Osteoblast (primary cell): Measurements from ENCODE around the gene TM7SF3. TPM values are rescaled to one million over a fixed set of nuclear protein-coding genes. Genes with fewer than 3 reads are reported as not detected.
A peak's percentile ranks its signal among the peaks of the same experiment; 100 is the strongest.

Experiments
- DNase-seq: peaks from one replicate; pipeline ENCODE4 v3.0.0; 2011; ENCODE audit warnings: low spot score, mixed read lengths; ENCODE audit not compliant: insufficient read length; ENCODE audit errors: missing footprints
- H2AFZ ChIP-seq: 2 replicates; pipeline ENCODE4 v1.6.0; 2011; ENCODE audit warnings: mild to moderate bottlenecking, low read length
- H3K27ac ChIP-seq: 2 replicates; pipeline ENCODE4 v1.5.1; 2011; ENCODE audit warnings: mild to moderate bottlenecking, low read depth, low read length, moderate library complexity
- H3K27me3 ChIP-seq: 2 replicates; pipeline ENCODE4 v1.6.0; 2012; ENCODE audit warnings: mild to moderate bottlenecking, control low read depth, inconsistent platforms, low read length, moderate library complexity; ENCODE audit not compliant: insufficient read depth
- H3K36me3 ChIP-seq: 2 replicates; pipeline ENCODE4 v1.5.1; 2011; ENCODE audit warnings: mild to moderate bottlenecking, low read length, control low read depth, moderate library complexity; ENCODE audit not compliant: insufficient read depth
- H3K4me1 ChIP-seq: 2 replicates; pipeline ENCODE4 v1.5.1; 2011; ENCODE audit warnings: mild to moderate bottlenecking, low read length, control low read depth, moderate library complexity; ENCODE audit not compliant: insufficient read depth
- H3K4me2 ChIP-seq: 2 replicates; pipeline ENCODE4 v1.6.0; 2011; ENCODE audit warnings: mild to moderate bottlenecking, low read length; ENCODE audit not compliant: insufficient read depth
- H3K4me3 ChIP-seq: fragments of 200-600 bp; sonication (generic); 3 replicates; pipeline ENCODE4 v1.5.1; 2012; ENCODE audit warnings: mild to moderate bottlenecking, low read length, inconsistent platforms; ENCODE audit not compliant: insufficient read depth
- H3K79me2 ChIP-seq: 2 replicates; pipeline ENCODE4 v1.6.0; 2012; ENCODE audit warnings: mild to moderate bottlenecking, low read length, control low read depth, inconsistent platforms; ENCODE audit not compliant: insufficient read depth
- H3K9me3 ChIP-seq: 2 replicates; pipeline ENCODE4 v1.5.1; 2011; ENCODE audit warnings: low read depth, low read length, control low read depth
- H4K20me1 ChIP-seq: 2 replicates; pipeline ENCODE4 v1.6.0; 2012; ENCODE audit warnings: mild to moderate bottlenecking, low read length, control low read depth; ENCODE audit not compliant: insufficient read depth
- CTCF ChIP-seq: IDR thresholded peaks from 2 replicates; pipeline ENCODE4 v1.5.1; 2011; ENCODE audit warnings: mild to moderate bottlenecking, low read depth, low read length, moderate library complexity; ENCODE audit errors: extremely low read depth
- total RNA-seq: library from RNA; depleted of rRNA; stranded (reverse); fragments of >200 nt; gene quantifications from 2 replicates; pipeline ENCODE4 v1.2.3, GENCODE V29; 2012

Gene TM7SF3
- total RNA-seq, 1 donor = 68.0 TPM

GRCh38 chr12:27031531-27031930 lies 17.3 kb upstream of the TM7SF3 start:
- Histone ChIP-seq H3K4me3 (no peak overlapping the region), H3K4me1 (no peaks in the 10 kb centered on the region), H2AFZ (no peak overlapping the region), H3K27ac (no peak overlapping the region), H3K4me2 (no peak overlapping the region), H4K20me1 (no peaks in the 10 kb centered on the region), H3K27me3 (no peaks in the 10 kb centered on the region), H3K9me3 (no peaks in the 10 kb centered on the region), H3K79me2 (peaks cover 9% of the 10 kb centered on the region), H3K36me3 (peaks cover 55% of the 10 kb centered on the region)
- no peak for DNase-seq
- no peak for TF ChIP-seq CTCF

DNA sequence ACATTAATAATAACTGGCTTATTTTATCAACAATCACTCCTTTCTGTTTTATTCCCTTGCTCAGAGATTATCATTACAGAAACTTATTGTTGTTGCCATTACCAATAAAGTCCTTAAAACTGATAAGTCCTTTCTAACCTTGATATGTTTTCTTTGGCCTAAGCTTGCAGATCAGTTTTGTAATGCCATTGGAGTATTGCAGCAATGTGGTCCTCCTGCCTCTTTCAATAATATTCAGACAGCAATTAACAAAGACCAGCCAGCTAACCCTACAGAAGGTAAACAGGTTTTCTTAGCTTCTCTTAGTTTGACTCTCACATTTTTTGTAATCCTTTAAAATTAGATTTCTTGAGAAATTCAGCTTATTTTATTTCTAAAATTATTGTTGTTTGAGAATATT lies 12.1 kb upstream of the TM7SF3 start:
- Histone ChIP-seq H3K27me3 (no peaks in the 10 kb centered on the region), H3K27ac (no peak overlapping the region), H3K36me3 (peaks cover 39% of the 10 kb centered on the region), H3K4me3 (no peak overlapping the region), H3K4me2 (no peak overlapping the region), H3K4me1 (peaks cover 13% of the 10 kb centered on the region), H3K79me2 (peaks cover 48% of the 10 kb centered on the region), H2AFZ (no peak overlapping the region), H4K20me1 (peaks cover 6% of the 10 kb centered on the region), H3K9me3 (no peaks in the 10 kb centered on the region)
- DNase-seq = no peak
- TF ChIP-seq CTCF = no peak

GRCh38 chr12:27025116-27025515 lies 10.9 kb upstream of the TM7SF3 start:
- Histone ChIP-seq H3K27ac (no peak overlapping the region), H3K79me2 (peaks cover 48% of the 10 kb centered on the region), H3K9me3 (no peaks in the 10 kb centered on the region), H3K27me3 (no peaks in the 10 kb centered on the region), H3K4me1 (peaks cover 13% of the 10 kb centered on the region), H3K4me2 (no peak overlapping the region), H2AFZ (no peak overlapping the region), H3K36me3 (peaks cover 29% of the 10 kb centered on the region), H3K4me3 (no peak overlapping the region), H4K20me1 (peaks cover 6% of the 10 kb centered on the region)
- no peak for TF ChIP-seq CTCF
- no peak for DNase-seq

- peak; percentile 68 for DNase-seq
- peaks cover 48% of the 10 kb centered on the region for H3K79me2 ChIP-seq
These were observed 10.1 kb upstream of the TM7SF3 start for GRCh38 chr12:27024291-27024690.

More at GRCh38 chr12:27024291-27024690, 10.1 kb upstream of the TM7SF3 start:
- H4K20me1 ChIP-seq = peaks cover 6% of the 10 kb centered on the region
- H3K9me3 ChIP-seq = no peaks in the 10 kb centered on the region
- TF ChIP-seq CTCF = no peak
- no peak overlapping the region for H2AFZ ChIP-seq
- H3K4me2 ChIP-seq = peak overlapping the region; percentile 11
- peaks cover 13% of the 10 kb centered on the region for H3K4me1 ChIP-seq
- H3K27ac ChIP-seq = no peak overlapping the region
- peaks cover 23% of the 10 kb centered on the region for H3K36me3 ChIP-seq
- no peaks in the 10 kb centered on the region for H3K27me3 ChIP-seq
- no peak overlapping the region for H3K4me3 ChIP-seq
